ENCODE results near the gene TMEM151B. TPM values are rescaled to one million over a fixed set of nuclear protein-coding genes. Genes with fewer than 3 reads are reported as not detected.
A peak's percentile ranks its signal among the peaks of the same experiment; 100 is the strongest.

Gene TMEM151B
- total and polyA plus RNA-seq, 2 donors from 2014 or later, result not detected

GRCh38 chr6:44246663-44247337 is 23.4 kb upstream of the TMEM151B start, which contains the start of gene HSP90AB1:
TSS of gene HSP90AB1 (plus strand) at chr6:44247101. CDS start at chr6:44248630, 1,529 bp downstream.
- DNase-seq (peak; percentile 98 to 99 (median 98)), FAIRE-seq (no peak)
- peak within 1 kb of the TSS; percentile 97 to 100 (median 99) for H3K4me3 ChIP-seq (ENCODE audit: low read length in 3 of 3)
- peaks cover 16 to 33% (median 18%) of the 10 kb centered on the region in 3 donors for H3K36me3 ChIP-seq (ENCODE audit: control insufficient read depth in 2 of 3, insufficient read depth in 3 of 3, low read length in 3 of 3)
- peak within 1 kb of the TSS; percentile 97 to 100 (median 100) for H3K9ac ChIP-seq (ENCODE audit: low read length in 3 of 3)
- TF ChIP-seq, protein P1, sequence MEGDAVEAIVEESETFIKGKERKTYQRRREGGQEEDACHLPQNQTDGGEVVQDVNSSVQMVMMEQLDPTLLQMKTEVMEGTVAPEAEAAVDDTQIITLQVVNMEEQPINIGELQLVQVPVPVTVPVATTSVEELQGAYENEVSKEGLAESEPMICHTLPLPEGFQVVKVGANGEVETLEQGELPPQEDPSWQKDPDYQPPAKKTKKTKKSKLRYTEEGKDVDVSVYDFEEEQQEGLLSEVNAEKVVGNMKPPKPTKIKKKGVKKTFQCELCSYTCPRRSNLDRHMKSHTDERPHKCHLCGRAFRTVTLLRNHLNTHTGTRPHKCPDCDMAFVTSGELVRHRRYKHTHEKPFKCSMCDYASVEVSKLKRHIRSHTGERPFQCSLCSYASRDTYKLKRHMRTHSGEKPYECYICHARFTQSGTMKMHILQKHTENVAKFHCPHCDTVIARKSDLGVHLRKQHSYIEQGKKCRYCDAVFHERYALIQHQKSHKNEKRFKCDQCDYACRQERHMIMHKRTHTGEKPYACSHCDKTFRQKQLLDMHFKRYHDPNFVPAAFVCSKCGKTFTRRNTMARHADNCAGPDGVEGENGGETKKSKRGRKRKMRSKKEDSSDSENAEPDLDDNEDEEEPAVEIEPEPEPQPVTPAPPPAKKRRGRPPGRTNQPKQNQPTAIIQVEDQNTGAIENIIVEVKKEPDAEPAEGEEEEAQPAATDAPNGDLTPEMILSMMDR (IDR thresholded peaks at IDR 0.05; ENCODE audit: borderline replicate concordance, extremely low read depth, insufficient read depth), result no peak
- no peaks in the 10 kb centered on the region for H3K9me3 ChIP-seq (ENCODE audit: control insufficient read depth in 2 of 3, insufficient read depth in 1 of 3, low read length in 3 of 3)
- intact Hi-C loops (cut with DNase I), result no loop called here
- peaks cover 0 to 10% (median 0%) of the 10 kb centered on the region in 3 donors for H3K4me1 ChIP-seq (ENCODE audit: control insufficient read depth in 2 of 3, insufficient read depth in 2 of 3, low read depth in 1 of 3, low read length in 3 of 3)
- H3K27ac ChIP-seq (ENCODE audit: low read depth in 2 of 2, low read length in 2 of 2), result peak within 1 kb of the TSS; percentile 99 to 100
- no peaks in the 10 kb centered on the region for H3K27me3 ChIP-seq (ENCODE audit: control insufficient read depth, insufficient read depth, low read length)

- Histone ChIP-seq H3K36me3 (ENCODE audit: control insufficient read depth in 2 of 3, insufficient read depth in 3 of 3, low read length in 3 of 3) (peaks cover 20 to 39% (median 21%) of the 10 kb centered on the region in 3 donors), H3K27me3 (ENCODE audit: control insufficient read depth, insufficient read depth, low read length) (no peaks in the 10 kb centered on the region), H3K27ac (ENCODE audit: low read depth in 2 of 2, low read length in 2 of 2) (peak overlapping the region; percentile 99 to 100), H3K9ac (ENCODE audit: low read length in 3 of 3) (peak overlapping the region; percentile 97 to 100 (median 100)), H3K9me3 (ENCODE audit: control insufficient read depth in 2 of 3, insufficient read depth in 1 of 3, low read length in 3 of 3) (no peaks in the 10 kb centered on the region), H3K4me1 (ENCODE audit: control insufficient read depth in 2 of 3, insufficient read depth in 2 of 3, low read depth in 1 of 3, low read length in 3 of 3) (peaks cover 0 to 10% (median 0%) of the 10 kb centered on the region in 3 donors), H3K4me3 (ENCODE audit: low read length in 3 of 3) (peak overlapping the region; percentile 97 to 100 (median 99))
- TF ChIP-seq, protein P1 (IDR thresholded peaks at IDR 0.05; ENCODE audit: borderline replicate concordance, extremely low read depth, insufficient read depth), result no peak
- FAIRE-seq, result no peak
- DNase-seq, result peak; percentile 68 to 93 (median 85)
- intact Hi-C loops (cut with DNase I), result no loop called here
Observed at GRCh38 chr6:44247338-44248302, 22.6 kb upstream of the TMEM151B start.

DNA sequence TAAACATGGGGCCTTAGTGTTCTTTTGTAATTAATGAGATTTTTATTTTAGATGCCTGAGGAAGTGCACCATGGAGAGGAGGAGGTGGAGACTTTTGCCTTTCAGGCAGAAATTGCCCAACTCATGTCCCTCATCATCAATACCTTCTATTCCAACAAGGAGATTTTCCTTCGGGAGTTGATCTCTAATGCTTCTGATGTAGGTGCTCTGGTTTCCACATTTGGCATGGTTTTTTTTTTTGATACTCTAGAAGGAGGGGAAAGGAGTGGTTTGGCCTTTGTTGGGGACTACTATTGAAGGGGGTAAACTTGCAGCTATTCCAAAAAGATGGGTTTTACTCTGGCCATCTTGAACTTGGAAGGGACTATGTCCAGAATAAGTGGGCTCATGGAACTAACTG is 21.7 kb upstream of the TMEM151B start:
- Histone ChIP-seq H3K27me3 (ENCODE audit: control insufficient read depth, insufficient read depth, low read length) (no peaks in the 10 kb centered on the region), H3K4me3 (ENCODE audit: low read length in 3 of 3) (peak overlapping the region; percentile 97 to 100 (median 99)), H3K9ac (ENCODE audit: low read length in 3 of 3) (peak overlapping the region in 2 of 3 donors; percentile 3 to 100), H3K4me1 (ENCODE audit: control insufficient read depth in 2 of 3, insufficient read depth in 2 of 3, low read depth in 1 of 3, low read length in 3 of 3) (peaks cover 0 to 10% (median 0%) of the 10 kb centered on the region in 3 donors), H3K36me3 (ENCODE audit: control insufficient read depth in 2 of 3, insufficient read depth in 3 of 3, low read length in 3 of 3) (peaks cover 20 to 46% (median 31%) of the 10 kb centered on the region in 3 donors), H3K9me3 (ENCODE audit: control insufficient read depth in 2 of 3, insufficient read depth in 1 of 3, low read length in 3 of 3) (no peaks in the 10 kb centered on the region), H3K27ac (ENCODE audit: low read depth in 2 of 2, low read length in 2 of 2) (peak overlapping the region in 1 of 2 donors; percentile 100)
- FAIRE-seq (no peak), DNase-seq (no peak)
- TF ChIP-seq, protein P1 (IDR thresholded peaks at IDR 0.05; ENCODE audit: borderline replicate concordance, extremely low read depth, insufficient read depth), result no peak
- intact Hi-C loops (cut with DNase I), result no loop called here

Measured in kidney (tissue), 14 donors.